Peyer's patch (tissue), 4 donors: ENCODE measurements around the gene TMEM87A.

ENCODE experiments used
- CTCF ChIP-seq, 6 experiments: fragments of 450-650 bp in 4 of 6; fragments of 200-600 bp in 2 of 6; sonication (generic) in 1 of 6; IDR thresholded peaks; one replicate each; pipeline ENCODE4 v1.5.1; 2017 to 2019; ENCODE audit warnings: antibody characterized with exemption in 6 of 6, mild to moderate bottlenecking in 3 of 6, moderate library complexity in 1 of 6
- POLR2A ChIP-seq, 2 donors: fragments of 450-650 bp; IDR thresholded peaks; one replicate each; pipeline ENCODE4 v1.5.1; 2017; ENCODE audit warnings: antibody characterized with exemption in 2 of 2, mild to moderate bottlenecking in 2 of 2, moderate library complexity in 2 of 2

- TF ChIP-seq POLR2A (IDR thresholded peaks at IDR 0.05) (no peak), CTCF (IDR thresholded peaks at IDR 0.05) (no peak)
These were observed 97.6 kb downstream of the TMEM87A start for GRCh38 chr15:42175671-42176070.
